HG02852 (cell line): ENCODE data around the gene ANKRD20A1.
"Not testable (repeated sequence)": the region's sequence is repeated elsewhere in the genome, so short reads cannot be mapped to it uniquely, and the experiment has no call there.

ENCODE experiments used
- ATAC-seq: cut with Tn5 transposase; IDR thresholded peaks from one replicate; pipeline ENCODE4 v1.9.1; 2021; ENCODE audit warnings: mild to moderate bottlenecking, moderate library complexity; ENCODE audit not compliant: unreplicated experiment

The ANKRD20A1 gene

GRCh38 chr9:67858871-67859270, at the start of gene ANKRD20A1:
ANKRD20A1 (plus strand) TSS chr9:67858931; CDS start chr9:67859427, 496 bp downstream.
- ATAC-seq = not testable (repeated sequence)

- not testable (repeated sequence) for ATAC-seq
Observed at GRCh38 chr9:67832088-67832487, 26.6 kb upstream of the ANKRD20A1 start.
